WTC11 (cell line): ENCODE data around the gene ALDH16A1. TPM values are rescaled to one million over a fixed set of nuclear protein-coding genes. Genes with fewer than 3 reads are reported as not detected.

Experiments used
- ATAC-seq: fragments of 200-7000 bp; cut with Tn5 transposase; 2 replicates; pipeline ENCODE4 v1.10.0; 2021; ENCODE audit warnings: mild to moderate bottlenecking, moderate library complexity
- CTCF ChIA-PET: fragments of 300-600 bp; sonication (Branson Sonifier 250); formaldehyde crosslinking; loops from one replicate; lab custom pipeline; 2021; ENCODE audit warnings: antibody characterized with exemption; lab: Charles Lee
- POLR2A ChIA-PET: fragments of 350-600 bp; sonication (Branson Sonifier 250); formaldehyde crosslinking; loops from one replicate; lab custom pipeline; 2021; ENCODE audit warnings: antibody characterized with exemption; lab: Charles Lee
- DNase-seq: peaks from one replicate; pipeline ENCODE4 v3.0.0; 2021; ENCODE audit warnings: low spot score
- H3K27ac Mint-ChIP-seq: 2 replicates; pipeline ENCODE4 v1.8.0; 2021; ENCODE audit warnings: mixed read lengths
- H3K27me3 Mint-ChIP-seq: 2 replicates; pipeline ENCODE4 v1.8.0; 2021; ENCODE audit warnings: low read depth, mild to moderate bottlenecking, moderate library complexity, mixed read lengths
- H3K36me3 Mint-ChIP-seq: 2 replicates; pipeline ENCODE4 v1.8.0; 2021; ENCODE audit warnings: mixed read lengths
- H3K4me1 Mint-ChIP-seq: 2 replicates; pipeline ENCODE4 v1.8.0; 2022; ENCODE audit warnings: mixed read lengths
- H3K4me3 Mint-ChIP-seq: 2 replicates; pipeline ENCODE4 v1.8.0; 2021; ENCODE audit warnings: mild to moderate bottlenecking, moderate library complexity, mixed read lengths
- H3K9me3 Mint-ChIP-seq: 2 replicates; pipeline ENCODE4 v1.8.0; 2021; ENCODE audit warnings: mixed read lengths
- KAT7 ChIP-seq: sonication (generic); formaldehyde crosslinking; IDR thresholded peaks from 2 replicates; pipeline ENCODE4 v1.8.1; 2023; ENCODE audit warnings: missing genetic modification reagents, mild to moderate bottlenecking, borderline replicate concordance
- MYBL2 ChIP-seq: sonication (generic); formaldehyde crosslinking; IDR thresholded peaks from 2 replicates; pipeline ENCODE4 v1.8.1; 2023; ENCODE audit warnings: mild to moderate bottlenecking, moderate library complexity, missing genetic modification reagents
- SMAD4 ChIP-seq: sonication (generic); formaldehyde crosslinking; IDR thresholded peaks from 2 replicates; pipeline ENCODE4 v1.8.0; 2022; ENCODE audit warnings: mild to moderate bottlenecking, missing genetic modification reagents
- SP1 ChIP-seq: sonication (generic); formaldehyde crosslinking; conservative IDR thresholded peaks from 2 replicates; pipeline ENCODE4 v1.8.1; 2022; ENCODE audit warnings: missing genetic modification reagents
- TEAD4 ChIP-seq: sonication (generic); formaldehyde crosslinking; IDR thresholded peaks from 2 replicates; pipeline ENCODE4 v1.8.0; 2022; ENCODE audit warnings: mild to moderate bottlenecking, missing genetic modification reagents
- ZNF416 ChIP-seq: fragments of 250-450 bp; sonication (Bioruptor Pico); IDR thresholded peaks from 2 replicates; pipeline ENCODE4 v1.9.0; 2021; ENCODE audit warnings: mild to moderate bottlenecking, inconsistent platforms
- ZNF423 ChIP-seq: fragments of 250-450 bp; sonication (Bioruptor Pico); IDR thresholded peaks from 2 replicates; pipeline ENCODE4 v2.1.2; 2022; ENCODE audit warnings: mild to moderate bottlenecking, moderate library complexity
- ZNF671 ChIP-seq: fragments of 250-450 bp; sonication (Bioruptor Pico); IDR thresholded peaks from 2 replicates; pipeline ENCODE4 v1.8.0; 2021; ENCODE audit warnings: mild to moderate bottlenecking
- total RNA-seq: library from RNA; stranded (reverse); gene quantifications from 3 replicates; pipeline ENCODE4 v1.2.3, GENCODE V29; 2021
- TF ChIP-seq, protein P1 (sequence below): sonication (generic); formaldehyde crosslinking; IDR thresholded peaks from 2 replicates; pipeline ENCODE4 v1.8.1; 2022; ENCODE audit warnings: low read depth, missing genetic modification reagents, borderline replicate concordance
- TF ChIP-seq, protein P2 (sequence below): sonication (generic); formaldehyde crosslinking; IDR thresholded peaks from 2 replicates; pipeline ENCODE4 v1.8.1; 2022; ENCODE audit warnings: mild to moderate bottlenecking, missing genetic modification reagents, moderate library complexity, borderline replicate concordance
- TF ChIP-seq, protein P3 (sequence below): sonication (generic); formaldehyde crosslinking; IDR thresholded peaks from 2 replicates; pipeline ENCODE4 v1.8.0; 2022; ENCODE audit warnings: mild to moderate bottlenecking, missing genetic modification reagents
- TF ChIP-seq, protein P4 (sequence below): sonication (generic); formaldehyde crosslinking; IDR thresholded peaks from 2 replicates; pipeline ENCODE4 v1.8.0; 2022; ENCODE audit warnings: missing genetic modification reagents

Gene ALDH16A1
- total RNA-seq, 1 experiment from 2014 or later, result 44.3 TPM

DNA sequence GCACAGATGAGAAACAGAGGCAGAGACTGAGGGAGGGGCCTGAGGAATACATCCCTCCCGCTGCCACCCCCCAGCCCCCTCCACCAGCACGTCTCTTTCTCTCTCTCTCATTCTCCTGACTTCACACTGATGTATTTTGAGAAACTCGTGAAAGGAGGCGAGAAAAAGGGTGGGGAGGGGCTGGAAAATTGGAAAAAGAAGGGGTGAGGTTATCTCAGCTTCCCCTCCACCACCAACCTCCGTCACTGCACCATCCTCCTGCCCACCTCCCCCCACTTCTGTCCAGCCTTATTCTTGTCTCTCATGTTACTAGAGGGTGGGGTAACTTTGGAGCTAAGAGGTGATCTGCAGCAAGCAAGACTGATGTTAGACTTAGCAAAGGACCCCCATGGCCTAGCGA is 13.2 kb upstream of the ALDH16A1 start (continued):
- TF ChIP-seq, protein P1, sequence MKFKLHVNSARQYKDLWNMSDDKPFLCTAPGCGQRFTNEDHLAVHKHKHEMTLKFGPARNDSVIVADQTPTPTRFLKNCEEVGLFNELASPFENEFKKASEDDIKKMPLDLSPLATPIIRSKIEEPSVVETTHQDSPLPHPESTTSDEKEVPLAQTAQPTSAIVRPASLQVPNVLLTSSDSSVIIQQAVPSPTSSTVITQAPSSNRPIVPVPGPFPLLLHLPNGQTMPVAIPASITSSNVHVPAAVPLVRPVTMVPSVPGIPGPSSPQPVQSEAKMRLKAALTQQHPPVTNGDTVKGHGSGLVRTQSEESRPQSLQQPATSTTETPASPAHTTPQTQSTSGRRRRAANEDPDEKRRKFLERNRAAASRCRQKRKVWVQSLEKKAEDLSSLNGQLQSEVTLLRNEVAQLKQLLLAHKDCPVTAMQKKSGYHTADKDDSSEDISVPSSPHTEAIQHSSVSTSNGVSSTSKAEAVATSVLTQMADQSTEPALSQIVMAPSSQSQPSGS, result no peak
- TF ChIP-seq ZNF671 (CRISPR knock-in tag), result no peak
- no peak for TF ChIP-seq TEAD4 (CRISPR knock-in tag)
- TF ChIP-seq, protein P2, sequence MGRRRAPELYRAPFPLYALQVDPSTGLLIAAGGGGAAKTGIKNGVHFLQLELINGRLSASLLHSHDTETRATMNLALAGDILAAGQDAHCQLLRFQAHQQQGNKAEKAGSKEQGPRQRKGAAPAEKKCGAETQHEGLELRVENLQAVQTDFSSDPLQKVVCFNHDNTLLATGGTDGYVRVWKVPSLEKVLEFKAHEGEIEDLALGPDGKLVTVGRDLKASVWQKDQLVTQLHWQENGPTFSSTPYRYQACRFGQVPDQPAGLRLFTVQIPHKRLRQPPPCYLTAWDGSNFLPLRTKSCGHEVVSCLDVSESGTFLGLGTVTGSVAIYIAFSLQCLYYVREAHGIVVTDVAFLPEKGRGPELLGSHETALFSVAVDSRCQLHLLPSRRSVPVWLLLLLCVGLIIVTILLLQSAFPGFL (CRISPR knock-in tag), result no peak
- no peak for TF ChIP-seq MYBL2
- TF ChIP-seq, protein P3, sequence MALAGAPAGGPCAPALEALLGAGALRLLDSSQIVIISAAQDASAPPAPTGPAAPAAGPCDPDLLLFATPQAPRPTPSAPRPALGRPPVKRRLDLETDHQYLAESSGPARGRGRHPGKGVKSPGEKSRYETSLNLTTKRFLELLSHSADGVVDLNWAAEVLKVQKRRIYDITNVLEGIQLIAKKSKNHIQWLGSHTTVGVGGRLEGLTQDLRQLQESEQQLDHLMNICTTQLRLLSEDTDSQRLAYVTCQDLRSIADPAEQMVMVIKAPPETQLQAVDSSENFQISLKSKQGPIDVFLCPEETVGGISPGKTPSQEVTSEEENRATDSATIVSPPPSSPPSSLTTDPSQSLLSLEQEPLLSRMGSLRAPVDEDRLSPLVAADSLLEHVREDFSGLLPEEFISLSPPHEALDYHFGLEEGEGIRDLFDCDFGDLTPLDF (CRISPR knock-in tag), result no peak
- TF ChIP-seq ZNF423, result no peak
- TF ChIP-seq KAT7 (CRISPR knock-in tag), result no peak
- TF ChIP-seq ZNF416 (CRISPR knock-in tag), result no peak

DNA sequence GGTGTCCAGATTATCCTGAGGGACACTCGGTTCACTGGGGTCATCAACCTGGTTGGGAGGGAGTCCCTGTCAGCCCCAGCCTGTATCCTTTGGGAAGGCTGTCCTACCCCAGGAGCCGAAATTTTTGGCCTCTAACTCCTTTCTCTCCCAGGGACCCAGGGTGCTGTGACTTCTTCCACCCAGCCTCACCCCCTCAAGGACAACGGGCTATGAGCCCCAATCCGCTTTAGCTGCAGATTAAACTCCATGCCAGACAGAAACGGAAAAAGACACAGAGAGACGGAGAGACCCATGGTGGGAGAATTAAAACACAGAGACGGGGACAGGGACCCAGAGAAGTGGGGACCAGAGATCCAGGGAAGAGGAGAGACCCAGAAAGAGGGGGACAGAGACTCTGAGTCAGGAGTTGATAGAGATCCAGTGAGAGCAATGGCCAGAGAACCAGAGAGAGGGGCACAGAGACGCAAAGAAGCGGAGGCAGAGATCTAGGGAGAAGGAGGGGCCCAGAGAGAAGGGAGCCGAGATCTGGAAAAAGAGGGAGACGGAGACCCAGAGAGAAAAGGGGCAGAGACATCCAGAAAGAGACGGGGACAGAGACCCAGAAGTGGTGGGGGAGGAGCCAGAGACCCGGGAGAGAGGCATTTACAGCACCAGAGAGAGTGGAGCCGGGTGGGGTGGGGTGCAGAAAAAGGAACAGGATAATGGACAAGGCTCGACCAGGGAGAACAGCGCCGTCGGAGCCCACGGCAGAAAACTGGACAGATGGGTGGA is 12.4 kb upstream of the ALDH16A1 start:
- ATAC-seq (no peak), DNase-seq (no peak)
- H3K27me3 Mint-ChIP-seq, result peaks cover 68% of the 10 kb centered on the region
- H3K4me1 Mint-ChIP-seq, result peaks cover 32% of the 10 kb centered on the region
- H3K9me3 Mint-ChIP-seq, result no peaks in the 10 kb centered on the region
- no peak overlapping the region for H3K27ac Mint-ChIP-seq
- POLR2A ChIA-PET, result interaction anchor here (0.6 to 0.7 kb wide), 2 partner anchors 50 to 625 kb away, joined by 4 read pairs; no protein-coding TSS in a partner anchor
- no peak for TF ChIP-seq ZNF671 (CRISPR knock-in tag)
- 0 out of 2 replicates have a peak, but pooled peaks have one; percentile 7 for TF ChIP-seq SP1 (CRISPR knock-in tag)
- H3K4me3 Mint-ChIP-seq, result peak overlapping the region; percentile 66
- H3K36me3 Mint-ChIP-seq, result no peaks in the 10 kb centered on the region
- CTCF ChIA-PET, result interaction anchor here (0.6 to 2.8 kb wide), 8 partner anchors 11 to 1673 kb away, joined by 4 to 34 read pairs (median 10); partner anchors contain the start of genes ALDH16A1, GFY and PIH1D1

DNA sequence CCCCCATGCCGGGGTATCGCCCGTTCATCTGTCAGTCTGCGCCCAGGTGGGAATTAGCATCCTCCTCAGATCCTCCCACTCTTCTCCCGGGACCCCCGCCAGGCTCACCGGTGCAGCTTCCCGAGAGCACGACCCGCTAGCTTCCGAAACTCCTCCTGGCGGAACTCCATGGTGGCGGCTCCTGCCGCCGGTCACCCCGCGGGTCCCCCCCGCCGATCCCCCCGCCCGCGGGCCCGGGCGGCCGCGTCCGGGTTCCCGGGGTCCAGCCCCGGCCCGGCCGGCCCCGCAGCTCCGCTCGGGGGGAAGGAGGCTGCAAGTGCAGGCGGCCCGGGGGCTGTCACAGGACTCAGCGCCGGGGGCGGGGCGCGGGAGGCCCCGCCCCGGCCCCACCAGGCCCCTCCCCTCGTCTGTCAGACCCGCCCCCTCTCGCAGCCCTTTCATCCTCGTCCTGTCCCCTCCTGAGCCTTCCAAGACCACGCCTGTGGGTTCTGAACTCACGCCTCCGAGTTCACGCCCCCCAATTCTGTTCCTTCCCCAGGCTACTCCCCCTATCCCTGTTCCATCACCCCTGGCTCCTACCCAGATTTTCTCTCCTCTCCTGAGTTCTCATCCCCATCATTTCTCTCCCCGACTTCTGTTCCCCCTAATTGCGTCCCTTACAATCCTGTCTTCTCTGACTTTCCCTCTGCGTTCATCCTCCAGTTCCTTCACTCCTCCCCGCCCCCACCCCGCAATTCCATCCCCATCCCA is 11.6 kb upstream of the ALDH16A1 start, which contains the start of gene SLC17A7:
TSS of gene SLC17A7 (minus strand) at position 318 of the 750 bp plus-strand sequence. CDS start at position 170, 148 bp downstream.
- POLR2A ChIA-PET, result interaction anchor here (0.6 to 1.3 kb wide), 4 partner anchors 38 to 625 kb away, joined by 4 read pairs; partner anchors contain the start of gene DKKL1

More for the DNA sequence above, 11.6 kb upstream of the ALDH16A1 start, which contains the start of gene SLC17A7:
- CTCF ChIA-PET, result interaction anchor here (0.6 to 2.8 kb wide), 13 partner anchors 11 to 114 kb away, joined by 3 to 34 read pairs (median 11); partner anchors contain the start of genes ALDH16A1, DKKL1, GFY and PIH1D1
- TF ChIP-seq SMAD4 (CRISPR knock-in tag), result no peak
- TF ChIP-seq, protein P4, sequence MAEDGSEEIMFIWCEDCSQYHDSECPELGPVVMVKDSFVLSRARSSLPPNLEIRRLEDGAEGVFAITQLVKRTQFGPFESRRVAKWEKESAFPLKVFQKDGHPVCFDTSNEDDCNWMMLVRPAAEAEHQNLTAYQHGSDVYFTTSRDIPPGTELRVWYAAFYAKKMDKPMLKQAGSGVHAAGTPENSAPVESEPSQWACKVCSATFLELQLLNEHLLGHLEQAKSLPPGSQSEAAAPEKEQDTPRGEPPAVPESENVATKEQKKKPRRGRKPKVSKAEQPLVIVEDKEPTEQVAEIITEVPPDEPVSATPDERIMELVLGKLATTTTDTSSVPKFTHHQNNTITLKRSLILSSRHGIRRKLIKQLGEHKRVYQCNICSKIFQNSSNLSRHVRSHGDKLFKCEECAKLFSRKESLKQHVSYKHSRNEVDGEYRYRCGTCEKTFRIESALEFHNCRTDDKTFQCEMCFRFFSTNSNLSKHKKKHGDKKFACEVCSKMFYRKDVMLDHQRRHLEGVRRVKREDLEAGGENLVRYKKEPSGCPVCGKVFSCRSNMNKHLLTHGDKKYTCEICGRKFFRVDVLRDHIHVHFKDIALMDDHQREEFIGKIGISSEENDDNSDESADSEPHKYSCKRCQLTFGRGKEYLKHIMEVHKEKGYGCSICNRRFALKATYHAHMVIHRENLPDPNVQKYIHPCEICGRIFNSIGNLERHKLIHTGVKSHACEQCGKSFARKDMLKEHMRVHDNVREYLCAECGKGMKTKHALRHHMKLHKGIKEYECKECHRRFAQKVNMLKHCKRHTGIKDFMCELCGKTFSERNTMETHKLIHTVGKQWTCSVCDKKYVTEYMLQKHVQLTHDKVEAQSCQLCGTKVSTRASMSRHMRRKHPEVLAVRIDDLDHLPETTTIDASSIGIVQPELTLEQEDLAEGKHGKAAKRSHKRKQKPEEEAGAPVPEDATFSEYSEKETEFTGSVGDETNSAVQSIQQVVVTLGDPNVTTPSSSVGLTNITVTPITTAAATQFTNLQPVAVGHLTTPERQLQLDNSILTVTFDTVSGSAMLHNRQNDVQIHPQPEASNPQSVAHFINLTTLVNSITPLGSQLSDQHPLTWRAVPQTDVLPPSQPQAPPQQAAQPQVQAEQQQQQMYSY (CRISPR knock-in tag), result peak; percentile 78
- H3K27ac Mint-ChIP-seq, result peak within 1 kb of the TSS; percentile 81
- peaks cover 60% of the 10 kb centered on the region for H3K27me3 Mint-ChIP-seq
- H3K4me3 Mint-ChIP-seq, result peak within 1 kb of the TSS; percentile 66
- DNase-seq (peak; percentile 85), ATAC-seq (peak; percentile 9)
- peaks cover 3% of the 10 kb centered on the region for H3K36me3 Mint-ChIP-seq
- H3K9me3 Mint-ChIP-seq, result no peaks in the 10 kb centered on the region
- H3K4me1 Mint-ChIP-seq, result peaks cover 28% of the 10 kb centered on the region
